HG02623 (cell line): Measurements from ENCODE around the gene BBS9.
"Not testable (repeated sequence)": the region's sequence is repeated elsewhere in the genome, so short reads cannot be mapped to it uniquely, and the experiment has no call there.

ENCODE experiments used
- ATAC-seq: cut with Tn5 transposase; IDR thresholded peaks from one replicate; pipeline ENCODE4 v1.9.1; 2021; ENCODE audit warnings: moderate library complexity; ENCODE audit not compliant: unreplicated experiment

Gene BBS9

GRCh38 chr7:33193308-33193864, 64.0 kb downstream of the BBS9 start:
- ATAC-seq = no peak

- no peak for ATAC-seq
Measured at GRCh38 chr7:33195264-33195663, 65.9 kb downstream of the BBS9 start.

DNA sequence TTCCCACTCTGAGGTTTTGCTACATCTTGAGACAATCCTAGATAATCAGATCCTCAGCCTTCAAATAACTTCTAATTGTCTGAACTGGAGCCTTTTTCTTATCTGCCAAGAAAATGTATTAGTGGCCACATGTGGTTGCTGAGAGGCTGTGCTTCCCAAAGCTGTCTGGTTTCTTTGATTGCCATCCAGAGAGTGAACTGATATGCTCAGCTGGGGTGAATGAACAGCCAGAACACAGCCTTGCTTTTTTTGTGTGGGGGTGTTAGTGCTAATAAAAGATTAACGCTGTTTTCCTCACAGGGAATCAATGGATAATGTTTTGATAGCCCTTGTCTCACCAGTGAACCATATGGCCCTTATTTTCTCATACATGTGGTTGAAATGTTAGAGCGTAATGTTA, 66.9 kb downstream of the BBS9 start:
- ATAC-seq = no peak

DNA sequence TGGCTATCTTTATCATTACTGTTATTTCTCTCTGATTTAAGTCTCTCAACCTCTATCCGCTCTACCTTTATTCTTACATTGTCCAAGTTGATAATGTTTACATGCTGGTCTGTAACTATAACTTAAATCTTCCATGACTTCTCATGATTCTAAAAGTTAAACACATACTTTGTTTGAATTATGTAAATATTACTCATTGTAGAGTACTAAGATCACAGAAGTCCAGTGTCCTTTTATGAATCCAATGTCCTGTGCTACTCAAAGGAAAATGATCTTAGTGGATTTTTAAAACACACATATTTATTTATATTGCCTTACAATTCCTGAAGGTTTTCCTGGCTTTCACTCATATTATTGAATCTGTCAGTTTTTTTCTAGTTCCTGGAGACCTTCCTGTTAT, 70.9 kb downstream of the BBS9 start:
- ATAC-seq = no peak

GRCh38 chr7:33201821-33202220, 72.5 kb downstream of the BBS9 start:
- ATAC-seq = no peak

DNA sequence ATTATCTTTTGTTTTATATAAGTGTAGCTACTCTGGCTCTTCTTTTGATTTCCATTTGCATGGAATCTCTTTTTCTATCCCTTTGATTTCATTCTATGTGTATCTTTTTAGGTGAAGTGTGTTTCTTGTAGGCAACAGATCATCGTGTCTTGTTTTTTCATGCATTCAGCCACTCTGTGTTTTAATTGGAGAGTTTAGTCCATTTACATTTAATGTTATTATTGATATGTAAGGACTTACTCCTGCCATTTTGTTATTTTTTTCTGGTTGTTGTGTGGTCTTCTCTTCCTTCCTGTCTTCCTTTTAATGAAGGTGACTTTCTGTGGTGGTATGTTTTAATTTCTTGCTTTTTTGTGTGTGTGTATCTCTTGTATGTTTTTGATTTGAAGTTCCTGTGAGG, 81.6 kb downstream of the BBS9 start:
- ATAC-seq = no peak

GRCh38 chr7:33212144-33212543, 82.8 kb downstream of the BBS9 start:
- no peak for ATAC-seq

- ATAC-seq = no peak
Measured at GRCh38 chr7:33215992-33216391, 86.6 kb downstream of the BBS9 start.

DNA sequence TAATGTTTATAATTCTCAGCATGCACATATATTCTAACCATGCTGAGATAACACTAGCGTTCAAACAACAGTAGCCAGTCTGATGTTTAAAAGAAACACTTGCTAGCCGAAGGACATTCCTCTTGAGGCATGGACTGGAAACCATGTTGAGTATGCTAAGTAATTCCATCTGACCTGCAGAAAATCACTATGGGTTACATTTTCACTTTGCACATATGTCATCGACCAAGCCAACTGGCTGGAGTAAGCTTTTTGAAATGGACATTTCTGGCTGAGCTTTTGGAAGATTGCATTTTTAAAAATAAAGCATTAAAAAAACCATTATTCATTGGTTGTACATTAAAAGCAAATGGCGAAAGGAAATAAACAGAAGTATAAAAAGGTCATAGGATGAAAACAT, 88.2 kb downstream of the BBS9 start:
- no peak for ATAC-seq

GRCh38 chr7:33218841-33219535, 89.6 kb downstream of the BBS9 start:
- not testable (repeated sequence) for ATAC-seq

DNA sequence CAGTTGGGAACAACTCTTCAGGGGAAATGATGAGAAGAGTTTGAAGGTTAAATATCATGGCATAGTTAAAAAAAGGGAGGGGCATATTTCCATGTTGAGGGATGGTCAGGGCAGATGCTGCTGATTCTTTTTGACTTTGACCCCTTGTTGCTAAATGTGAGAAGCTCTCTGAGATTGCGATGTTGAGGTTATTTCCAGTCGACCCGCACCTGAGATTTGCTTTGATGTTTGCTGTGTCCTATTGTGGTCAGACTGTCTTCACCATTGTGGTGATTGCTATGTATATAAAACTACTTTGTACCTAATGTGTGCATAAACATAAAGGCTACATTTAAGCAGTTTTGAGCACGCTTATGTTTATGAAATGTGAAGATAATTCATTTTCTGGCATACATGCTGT, 90.9 kb downstream of the BBS9 start:
- ATAC-seq = no peak

GRCh38 chr7:33221390-33221789, 92.0 kb downstream of the BBS9 start:
- no peak for ATAC-seq

DNA sequence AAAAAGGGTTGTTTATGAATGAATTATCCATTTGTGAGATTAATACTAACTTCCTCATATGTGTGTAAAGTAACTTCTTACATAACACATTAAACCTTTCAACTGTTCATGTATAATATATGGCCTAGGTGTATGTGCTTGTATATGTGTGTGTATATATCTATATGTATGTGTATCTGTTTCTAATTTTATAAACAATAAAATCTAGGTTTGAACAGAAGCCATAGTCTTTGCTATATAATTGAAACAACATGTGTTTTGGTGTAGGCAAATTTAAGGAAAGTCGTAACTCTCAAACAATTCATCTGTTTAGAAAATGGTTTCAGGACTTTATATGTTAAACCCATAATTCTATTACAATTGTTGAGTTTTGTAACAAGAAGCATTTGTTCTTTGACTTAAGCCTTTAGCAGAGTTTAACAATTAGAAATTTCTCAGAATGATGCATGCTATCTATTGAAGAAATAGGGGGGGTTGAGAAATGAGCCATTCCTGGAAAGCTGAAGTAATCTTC, 103.3 kb downstream of the BBS9 start:
- ATAC-seq = no peak

DNA sequence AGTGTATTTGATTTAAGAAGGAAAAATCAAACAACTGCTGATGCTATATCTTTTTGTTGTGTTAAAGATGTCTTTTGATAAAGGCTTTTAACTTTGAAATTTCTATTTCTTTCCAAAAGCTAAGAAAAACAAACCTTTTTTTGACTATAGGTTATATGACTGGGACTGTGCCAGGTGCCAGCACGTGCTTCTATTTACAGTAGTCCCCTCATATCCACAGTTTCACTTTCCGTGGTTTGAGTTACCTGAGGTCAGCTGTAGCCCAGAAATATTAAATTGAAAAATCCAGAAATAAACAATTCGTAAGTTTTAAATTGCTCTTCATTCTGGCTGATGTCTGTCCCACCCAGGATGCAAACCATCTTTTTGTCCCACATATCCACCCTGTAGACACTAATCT, 104.3 kb downstream of the BBS9 start:
- ATAC-seq = no peak

DNA sequence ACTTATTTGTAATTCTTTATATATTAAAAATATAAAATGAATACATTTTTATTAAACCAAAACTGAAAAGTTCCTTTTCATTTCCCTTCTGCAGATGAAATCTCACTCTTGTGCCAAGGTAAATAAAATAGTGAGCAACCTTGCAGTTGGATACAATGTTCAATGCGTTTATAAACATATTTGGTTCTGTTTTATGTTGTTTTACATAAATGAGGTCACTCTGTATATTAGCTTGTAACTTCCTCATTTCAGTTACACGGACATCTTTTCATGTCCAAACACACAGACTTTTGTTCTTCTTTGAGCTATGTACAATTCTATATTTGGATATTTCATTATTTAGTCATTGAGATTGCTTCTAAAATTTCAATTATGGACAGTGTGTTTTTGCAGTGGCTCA, 107.7 kb downstream of the BBS9 start:
- ATAC-seq = no peak

- ATAC-seq = no peak
Measured at GRCh38 chr7:33243319-33243881, 114.0 kb downstream of the BBS9 start.

- ATAC-seq = no peak
Measured at GRCh38 chr7:33248671-33249070, 119.3 kb downstream of the BBS9 start.

DNA sequence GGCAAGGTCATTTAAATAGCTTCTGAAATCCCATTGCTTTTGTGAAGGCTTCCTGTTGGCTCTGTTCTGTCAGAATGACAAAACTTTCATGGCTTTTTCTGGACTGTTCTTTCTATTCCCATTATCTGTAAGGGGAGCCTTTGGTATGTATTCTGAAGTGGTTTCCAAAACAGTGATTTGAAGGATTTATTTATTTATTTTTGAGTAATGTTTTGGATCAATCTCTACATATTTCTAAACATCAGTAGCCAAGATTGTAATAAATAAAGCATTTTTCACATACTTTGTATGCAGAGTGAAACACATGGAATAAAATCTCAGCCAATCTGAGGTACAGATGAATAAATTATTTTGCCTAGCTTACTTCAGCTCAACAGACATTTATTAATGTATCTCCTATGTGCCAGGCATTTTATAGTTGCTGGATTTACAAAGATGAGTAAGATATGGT, 121.1 kb downstream of the BBS9 start:
- ATAC-seq = no peak

DNA sequence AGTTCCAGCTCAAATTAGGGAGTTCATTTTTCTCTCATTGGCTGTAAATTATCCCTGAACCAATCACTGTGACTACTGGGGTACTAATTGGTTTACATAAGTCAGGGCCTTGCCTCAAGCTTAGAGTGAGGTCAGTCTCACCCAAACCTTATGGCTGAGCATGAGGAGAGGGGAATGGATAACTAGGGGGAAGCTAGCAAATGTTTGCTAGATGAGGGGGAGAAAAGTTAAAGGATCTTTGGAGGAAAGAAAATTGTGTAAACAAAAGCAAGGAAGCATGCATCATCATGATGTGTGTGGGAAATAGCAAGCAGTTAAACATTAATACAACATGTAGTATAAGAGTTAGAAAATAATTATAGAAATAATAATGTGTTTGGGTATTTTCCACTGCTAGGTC, 121.9 kb downstream of the BBS9 start:
- ATAC-seq = no peak

- no peak for ATAC-seq
Measured at GRCh38 chr7:33258491-33258951, 129.2 kb downstream of the BBS9 start.

GRCh38 chr7:33261585-33261984, 132.2 kb downstream of the BBS9 start:
- ATAC-seq = no peak

DNA sequence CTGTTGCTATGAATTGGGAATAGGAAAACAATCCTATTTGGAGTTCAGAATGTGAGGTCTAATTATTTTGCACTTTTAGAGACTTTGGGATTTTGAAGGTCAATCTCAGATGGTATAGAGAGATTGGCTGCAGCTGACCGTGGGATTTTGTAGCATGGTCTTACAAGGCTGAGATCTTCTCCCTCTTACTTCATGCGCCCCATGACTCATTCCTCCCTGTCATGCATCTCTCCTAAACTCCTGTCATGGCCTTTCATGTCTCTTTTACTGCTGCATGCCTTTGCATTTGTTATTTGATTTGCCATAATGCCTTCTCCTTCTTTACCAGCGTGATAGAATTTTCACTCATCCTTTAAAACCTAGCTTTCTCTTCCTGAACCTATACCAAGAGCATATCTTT, 133.1 kb downstream of the BBS9 start:
- no peak for ATAC-seq
